Measurements from ENCODE around the gene YEATS2.

The YEATS2 gene

GRCh38 chr3:183810643-183811594 lies 113.3 kb downstream of the YEATS2 start:
- in situ Hi-C loops (cut with HindIII; ENCODE audit: low sequenced_read_pairs), result no loop called here

GRCh38 chr3:183811638-183812037 lies 114.0 kb downstream of the YEATS2 start:
- in situ Hi-C loops (cut with HindIII; ENCODE audit: low sequenced_read_pairs), result no loop called here

GRCh38 chr3:183812761-183813445 lies 115.3 kb downstream of the YEATS2 start:
- in situ Hi-C loops (cut with HindIII; ENCODE audit: low sequenced_read_pairs), result no loop called here

GRCh38 chr3:183814240-183814639 lies 116.6 kb downstream of the YEATS2 start:
- in situ Hi-C loops (cut with HindIII; ENCODE audit: low sequenced_read_pairs), result no loop called here

- in situ Hi-C loops (cut with HindIII; ENCODE audit: low sequenced_read_pairs), result no loop called here
These were observed 118.0 kb downstream of the YEATS2 start for GRCh38 chr3:183815563-183815940.

GRCh38 chr3:183815951-183816475 lies 118.4 kb downstream of the YEATS2 start:
- in situ Hi-C loops (cut with HindIII; ENCODE audit: low sequenced_read_pairs), result no loop called here

GRCh38 chr3:183816681-183817510 lies 119.3 kb downstream of the YEATS2 start:
- in situ Hi-C loops (cut with HindIII; ENCODE audit: low sequenced_read_pairs), result no loop called here

GRCh38 chr3:183817639-183818038 lies 120.0 kb downstream of the YEATS2 start:
- in situ Hi-C loops (cut with HindIII; ENCODE audit: low sequenced_read_pairs), result no loop called here

- in situ Hi-C loops (cut with HindIII; ENCODE audit: low sequenced_read_pairs), result no loop called here
These were observed 120.5 kb downstream of the YEATS2 start for GRCh38 chr3:183818041-183818620.

- in situ Hi-C loops (cut with HindIII; ENCODE audit: low sequenced_read_pairs), result no loop called here
These were observed 121.4 kb downstream of the YEATS2 start for GRCh38 chr3:183818706-183819624.

GRCh38 chr3:183819831-183820230 lies 122.2 kb downstream of the YEATS2 start:
- in situ Hi-C loops (cut with HindIII; ENCODE audit: low sequenced_read_pairs), result no loop called here

- in situ Hi-C loops (cut with HindIII; ENCODE audit: low sequenced_read_pairs), result no loop called here
These were observed 125.0 kb downstream of the YEATS2 start for GRCh38 chr3:183822631-183823030.

GRCh38 chr3:183823963-183824362 lies 126.4 kb downstream of the YEATS2 start:
- in situ Hi-C loops (cut with HindIII; ENCODE audit: low sequenced_read_pairs), result no loop called here

GRCh38 chr3:183824761-183825455 lies 127.3 kb downstream of the YEATS2 start:
- in situ Hi-C loops (cut with HindIII; ENCODE audit: low sequenced_read_pairs), result no loop called here

GRCh38 chr3:183825456-183826161 lies 128.0 kb downstream of the YEATS2 start, which contains the start of gene MAP6D1:
MAP6D1 (minus strand) TSS chr3:183825577; CDS start chr3:183825547, 30 bp downstream.
- in situ Hi-C loops (cut with HindIII; ENCODE audit: low sequenced_read_pairs), result no loop called here

- in situ Hi-C loops (cut with HindIII; ENCODE audit: low sequenced_read_pairs), result no loop called here
These were observed 129.1 kb downstream of the YEATS2 start for GRCh38 chr3:183826448-183827250.

- in situ Hi-C loops (cut with HindIII; ENCODE audit: low sequenced_read_pairs), result no loop called here
These were observed 130.4 kb downstream of the YEATS2 start for GRCh38 chr3:183827809-183828537.
